ENCODE results near the gene RNF133.

GRCh38 chr7:122710916-122711315 lies 12.0 kb upstream of the RNF133 start:
- TF ChIP-seq EZH2phosphoT487 (conservative IDR thresholded peaks at IDR 0.05; ENCODE audit: low read length), result no peak
- no peak for TF ChIP-seq CTCF (IDR thresholded peaks at IDR 0.05; ENCODE audit: insufficient read depth, low read length, poor library complexity, severe bottlenecking)
